HCT116 (cell line): ENCODE data around the gene RPL3. TPM values are rescaled to one million over a fixed set of nuclear protein-coding genes. Genes with fewer than 3 reads are reported as not detected.

Source experiments
- ATAC-seq: fragments of 200-7000 bp; cut with Tn5 transposase; 2 replicates; pipeline ENCODE4 v1.9.1; 2020; ENCODE audit warnings: mild to moderate bottlenecking, moderate library complexity
- BruUV-seq: library from RNA; stranded (reverse); fragments of 400-500 nt; replicated peaks from 2 replicates; lab custom pipeline; 2021; lab: Mats Ljungman, UMichigan
- CTCF ChIA-PET: fragments of 300-600 bp; sonication (Branson Sonifier 250); formaldehyde crosslinking; loops from one replicate; lab custom pipeline; 2021; ENCODE audit warnings: antibody characterized with exemption; lab: Charles Lee
- POLR2A ChIA-PET: fragments of 300-600, 350-600 bp; sonication (Branson Sonifier 250); formaldehyde crosslinking; loops from one replicate; lab custom pipeline; 2021; ENCODE audit warnings: antibody characterized with exemption; lab: Charles Lee
- RAD21 ChIA-PET, 2 experiments: fragments of 300-600 bp; sonication (Branson Sonifier 250); formaldehyde crosslinking; loops; one replicate each; lab custom pipeline; 2023; ENCODE audit warnings: low total read pairs in 2 of 2; ENCODE audit not compliant: uncharacterized antibody in 2 of 2, unreplicated experiment in 2 of 2, low non-redundant PET in 1 of 2; lab: Charles Lee
- DNase-seq: peaks from one replicate; pipeline ENCODE4 v3.0.0-alpha.2; 2010; ENCODE audit warnings: low read depth, low spot score
- H2AFZ ChIP-seq: fragments of 200-600 bp; shearing (Covaris generic), sonication (generic); 2 replicates; pipeline ENCODE4 v1.6.1; 2017; ENCODE audit warnings: low read depth, mixed run types, mixed read lengths, antibody characterized with exemption, low read length; ENCODE audit not compliant: poor library complexity, severe bottlenecking
- H3K27ac ChIP-seq: 2 replicates; pipeline ENCODE4 v1.5.1; 2012; ENCODE audit warnings: low read depth, low read length
- H3K27me3 ChIP-seq: fragments of 200-600 bp; sonication (generic); 2 replicates; pipeline ENCODE4 v1.6.1; 2016; ENCODE audit warnings: mixed run types, low read length, mixed read lengths; ENCODE audit not compliant: insufficient read depth
- H3K36me3 ChIP-seq, 2 experiments: fragments of 200-500 bp in 1 of 2; fragments of 200-600 bp in 1 of 2; sonication (Bioruptor generic) in 1 of 2; sonication (generic) in 1 of 2; 2 replicates each; pipeline versions ENCODE4 v1.5.1 to v1.6.1; 2014 to 2016; ENCODE audit warnings: low read length in 2 of 2, inconsistent platforms in 1 of 2, mixed read lengths in 1 of 2, mixed run types in 1 of 2; ENCODE audit not compliant: insufficient read depth in 2 of 2, control insufficient read depth in 1 of 2
- H3K4me1 ChIP-seq, 2 experiments: fragments of 200-600 bp in 1 of 2; sonication (generic) in 1 of 2; 2 replicates each; pipeline versions ENCODE4 v1.5.1 to v1.6.1; 2012 to 2017; ENCODE audit warnings: low read length in 2 of 2, inconsistent platforms in 1 of 2, mild to moderate bottlenecking in 1 of 2, mixed read lengths in 1 of 2, mixed run types in 1 of 2, moderate library complexity in 1 of 2; ENCODE audit not compliant: insufficient read depth in 2 of 2, control insufficient read depth in 1 of 2
- H3K4me2 ChIP-seq: fragments of 200-600 bp; sonication (generic); 2 replicates; pipeline ENCODE4 v1.6.1; 2017; ENCODE audit warnings: mixed run types, low read length, mixed read lengths
- H3K4me3 ChIP-seq, 2 experiments: fragments of 200-600 bp in 1 of 2; sonication (generic) in 1 of 2; replicated peaks in 1 of 2; 2 replicates each; pipeline ENCODE4 v1.5.1; 2011 to 2016; ENCODE audit warnings: low read length in 2 of 2, control low read depth in 1 of 2, low read depth in 1 of 2, mild to moderate bottlenecking in 1 of 2, mixed read lengths in 1 of 2, mixed run types in 1 of 2
- H3K79me2 ChIP-seq: fragments of 200-600 bp; sonication (generic); 2 replicates; pipeline ENCODE4 v1.6.1; 2017; ENCODE audit warnings: mild to moderate bottlenecking, mixed run types, low read length, moderate library complexity, mixed read lengths; ENCODE audit not compliant: insufficient read depth
- H3K9ac ChIP-seq: fragments of 200-600 bp; sonication (generic); 2 replicates; pipeline ENCODE4 v1.6.1; 2016; ENCODE audit warnings: low read length, mixed read lengths
- H3K9me2 ChIP-seq: fragments of 200-600 bp; sonication (generic), shearing (Covaris generic); 2 replicates; pipeline ENCODE4 v1.6.1; 2017; ENCODE audit warnings: mixed run types, mild to moderate bottlenecking, moderate library complexity; ENCODE audit not compliant: insufficient read depth
- H3K9me3 ChIP-seq, 2 experiments: fragments of 200-500 bp in 1 of 2; fragments of 200-600 bp in 1 of 2; sonication (Bioruptor generic) in 1 of 2; sonication (generic) in 1 of 2; 2 replicates each; pipeline ENCODE4 v1.6.1; 2014 to 2017; ENCODE audit warnings: low read length in 2 of 2, mixed read lengths in 2 of 2, inconsistent platforms in 1 of 2, low read depth in 1 of 2, mild to moderate bottlenecking in 1 of 2, mixed run types in 1 of 2, moderate library complexity in 1 of 2; ENCODE audit not compliant: control insufficient read depth in 1 of 2, insufficient read depth in 1 of 2
- H4K20me1 ChIP-seq: fragments of 200-600 bp; sonication (generic), shearing (Covaris generic); 2 replicates; pipeline ENCODE4 v1.6.1; 2017; ENCODE audit warnings: mixed run types, mild to moderate bottlenecking, moderate library complexity; ENCODE audit not compliant: insufficient read depth
- CBX3 ChIP-seq: IDR thresholded peaks from 2 replicates; pipeline ENCODE4 v1.6.1; 2012; ENCODE audit warnings: low read depth
- CEBPB ChIP-seq: IDR thresholded peaks from 2 replicates; pipeline ENCODE4 v1.6.1; 2012; ENCODE audit warnings: low read depth
- EGR1 ChIP-seq: IDR thresholded peaks from 2 replicates; pipeline ENCODE4 v1.6.1; 2012; ENCODE audit warnings: low read depth
- EZH2 ChIP-seq: fragments of 200-600 bp; sonication (generic); IDR thresholded peaks from 2 replicates; pipeline ENCODE4 v1.6.1; 2017; ENCODE audit warnings: antibody characterized with exemption, mixed run types
- EZH2phosphoT487 ChIP-seq: fragments of 200-600 bp; IDR thresholded peaks from 2 replicates; pipeline ENCODE4 v1.6.1; 2018; ENCODE audit warnings: antibody characterized with exemption, borderline replicate concordance
- FOSL1 ChIP-seq: IDR thresholded peaks from 2 replicates; pipeline ENCODE4 v1.6.1; 2012; ENCODE audit warnings: low read depth
- POLR2A ChIP-seq: IDR thresholded peaks from 2 replicates; pipeline ENCODE4 v1.7.0; 2011; ENCODE audit warnings: borderline replicate concordance; ENCODE audit not compliant: insufficient read depth, insufficient read length; ENCODE audit errors: extremely low read depth
- RAD21 ChIP-seq: IDR thresholded peaks from 2 replicates; pipeline ENCODE4 v1.6.1; 2012; ENCODE audit warnings: low read depth, mild to moderate bottlenecking
- SRF ChIP-seq: IDR thresholded peaks from 2 replicates; pipeline ENCODE4 v1.6.1; 2012; ENCODE audit warnings: low read depth
- TCF7L2 ChIP-seq: IDR thresholded peaks from 2 replicates; pipeline ENCODE4 v1.7.0; 2011; ENCODE audit warnings: borderline replicate concordance, inconsistent platforms; ENCODE audit not compliant: insufficient read depth, insufficient read length; ENCODE audit errors: extremely low read depth
- YY1 ChIP-seq: IDR thresholded peaks from 2 replicates; pipeline ENCODE4 v1.6.1; 2011; ENCODE audit warnings: low read length, low read depth, moderate library complexity, mild to moderate bottlenecking; ENCODE audit not compliant: insufficient replicate concordance; ENCODE audit errors: extremely low read depth
- intact Hi-C: fragments of 100-400 bp; cut with micrococcal nuclease; formaldehyde crosslinking; loops from 2 replicates; pipeline ENCODE4 v1.10.0; 2022
- total RNA-seq: library from RNA; stranded (reverse); gene quantifications from one replicate; pipeline ENCODE4 v1.2.1, GENCODE V29; 2021; ENCODE audit not compliant: unreplicated experiment
- TF ChIP-seq, protein P1 (sequence below): IDR thresholded peaks from 2 replicates; pipeline ENCODE4 v1.6.1; 2011; ENCODE audit warnings: mild to moderate bottlenecking, low read length, moderate library complexity; ENCODE audit not compliant: insufficient replicate concordance; ENCODE audit errors: extremely low read depth
- TF ChIP-seq, protein P2 (sequence below): IDR thresholded peaks from 2 replicates; pipeline ENCODE4 v1.6.1; 2012
- TF ChIP-seq, protein P3 (sequence below): IDR thresholded peaks from 2 replicates; pipeline ENCODE4 v1.6.1; 2012
- TF ChIP-seq, protein P4 (sequence below): IDR thresholded peaks from 2 replicates; pipeline ENCODE4 v1.6.1; 2012; ENCODE audit warnings: low read depth
- TF ChIP-seq, protein P5 (sequence below), 3 experiments: fragments of 200-600 bp in 1 of 3; sonication (generic) in 1 of 3; IDR thresholded peaks in 2 of 3; conservative IDR thresholded peaks in 1 of 3; 2 replicates each; pipeline ENCODE4 v1.5.1; 2012 to 2017; ENCODE audit warnings: low read depth in 2 of 3, low read length in 2 of 3, antibody characterized with exemption in 1 of 3, borderline replicate concordance in 1 of 3, control low read depth in 1 of 3, mild to moderate bottlenecking in 1 of 3, mixed read lengths in 1 of 3, mixed run types in 1 of 3, moderate library complexity in 1 of 3; ENCODE audit not compliant: insufficient read depth in 1 of 3

The RPL3 gene
- total RNA-seq, 1 experiment from 2014 or later = 2,966 TPM

DNA sequence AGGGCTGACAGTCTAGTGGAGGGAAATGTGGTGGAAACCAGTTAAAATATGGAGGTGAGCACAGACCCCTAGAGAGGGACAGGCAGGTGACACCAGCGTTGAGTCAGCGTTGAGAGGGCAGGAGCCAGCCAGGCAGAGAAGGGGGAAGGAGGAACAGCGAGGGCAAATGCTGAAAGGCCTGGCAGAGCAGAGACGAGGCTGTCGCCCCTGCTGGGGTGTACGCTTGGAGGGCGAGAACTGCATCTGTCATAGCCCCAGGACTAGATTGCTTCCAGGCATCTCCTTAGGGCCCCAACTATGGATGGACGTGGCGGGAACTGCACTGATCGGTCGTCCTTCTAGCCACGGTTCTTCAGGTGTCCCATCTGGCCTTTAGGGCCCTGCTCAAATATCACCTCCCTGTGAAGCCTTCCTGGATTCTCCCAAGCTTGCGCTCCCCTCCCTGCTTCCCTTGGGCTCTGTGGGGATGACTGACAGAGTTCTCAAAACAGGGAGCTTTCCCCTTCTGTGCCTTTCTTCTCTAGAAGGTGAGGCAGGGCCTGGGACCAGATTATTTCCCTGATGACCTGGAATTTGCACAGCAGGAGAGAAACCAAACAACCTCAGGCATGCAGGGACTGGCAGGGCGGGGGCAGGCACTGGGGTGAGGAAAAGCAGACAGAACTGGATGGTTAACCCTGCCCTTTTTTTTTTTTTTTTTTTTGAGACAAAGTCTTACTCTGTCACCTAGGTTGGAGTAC is 41.4 kb upstream of the RPL3 start:
- ChIA-PET RAD21 (no interaction called here), CTCF (no interaction called here), POLR2A (no interaction called here)
- Histone ChIP-seq H3K27ac (peak overlapping the region; percentile 31; the same call in 1 of the 2 replicates), H3K4me2 (peak overlapping the region; percentile 53), H4K20me1 (no peaks in the 10 kb centered on the region), H2AFZ (no peak overlapping the region), H3K9me3 (no peaks in the 10 kb centered on the region), H3K27me3 (no peaks in the 10 kb centered on the region), H3K36me3 (no peaks in the 10 kb centered on the region), H3K4me3 (no peak overlapping the region), H3K4me1 (peaks cover 18 to 48% of the 10 kb centered on the region in 2 experiments), H3K9me2 (no peaks in the 10 kb centered on the region), H3K9ac (peak overlapping the region; percentile 24; the same call in 1 of the 2 replicates), H3K79me2 (no peaks in the 10 kb centered on the region)
- DNase-seq = no peak
- BruUV-seq = no TSS peak
- no peak for TF ChIP-seq FOSL1
- TF ChIP-seq EGR1 = no peak
- TF ChIP-seq CBX3 = no peak
- TF ChIP-seq TCF7L2 = no peak
- TF ChIP-seq RAD21 = no peak
- no peak for TF ChIP-seq CEBPB
- TF ChIP-seq, protein P1, sequence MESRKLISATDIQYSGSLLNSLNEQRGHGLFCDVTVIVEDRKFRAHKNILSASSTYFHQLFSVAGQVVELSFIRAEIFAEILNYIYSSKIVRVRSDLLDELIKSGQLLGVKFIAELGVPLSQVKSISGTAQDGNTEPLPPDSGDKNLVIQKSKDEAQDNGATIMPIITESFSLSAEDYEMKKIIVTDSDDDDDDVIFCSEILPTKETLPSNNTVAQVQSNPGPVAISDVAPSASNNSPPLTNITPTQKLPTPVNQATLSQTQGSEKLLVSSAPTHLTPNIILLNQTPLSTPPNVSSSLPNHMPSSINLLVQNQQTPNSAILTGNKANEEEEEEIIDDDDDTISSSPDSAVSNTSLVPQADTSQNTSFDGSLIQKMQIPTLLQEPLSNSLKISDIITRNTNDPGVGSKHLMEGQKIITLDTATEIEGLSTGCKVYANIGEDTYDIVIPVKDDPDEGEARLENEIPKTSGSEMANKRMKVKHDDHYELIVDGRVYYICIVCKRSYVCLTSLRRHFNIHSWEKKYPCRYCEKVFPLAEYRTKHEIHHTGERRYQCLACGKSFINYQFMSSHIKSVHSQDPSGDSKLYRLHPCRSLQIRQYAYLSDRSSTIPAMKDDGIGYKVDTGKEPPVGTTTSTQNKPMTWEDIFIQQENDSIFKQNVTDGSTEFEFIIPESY = no peak
- no peak for TF ChIP-seq SRF
- TF ChIP-seq, protein P2, sequence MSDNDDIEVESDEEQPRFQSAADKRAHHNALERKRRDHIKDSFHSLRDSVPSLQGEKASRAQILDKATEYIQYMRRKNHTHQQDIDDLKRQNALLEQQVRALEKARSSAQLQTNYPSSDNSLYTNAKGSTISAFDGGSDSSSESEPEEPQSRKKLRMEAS = no peak
- TF ChIP-seq YY1 = no peak
- no peak for TF ChIP-seq POLR2A
- TF ChIP-seq, protein P3, sequence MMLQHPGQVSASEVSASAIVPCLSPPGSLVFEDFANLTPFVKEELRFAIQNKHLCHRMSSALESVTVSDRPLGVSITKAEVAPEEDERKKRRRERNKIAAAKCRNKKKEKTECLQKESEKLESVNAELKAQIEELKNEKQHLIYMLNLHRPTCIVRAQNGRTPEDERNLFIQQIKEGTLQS = no peak
- TF ChIP-seq, protein P4, sequence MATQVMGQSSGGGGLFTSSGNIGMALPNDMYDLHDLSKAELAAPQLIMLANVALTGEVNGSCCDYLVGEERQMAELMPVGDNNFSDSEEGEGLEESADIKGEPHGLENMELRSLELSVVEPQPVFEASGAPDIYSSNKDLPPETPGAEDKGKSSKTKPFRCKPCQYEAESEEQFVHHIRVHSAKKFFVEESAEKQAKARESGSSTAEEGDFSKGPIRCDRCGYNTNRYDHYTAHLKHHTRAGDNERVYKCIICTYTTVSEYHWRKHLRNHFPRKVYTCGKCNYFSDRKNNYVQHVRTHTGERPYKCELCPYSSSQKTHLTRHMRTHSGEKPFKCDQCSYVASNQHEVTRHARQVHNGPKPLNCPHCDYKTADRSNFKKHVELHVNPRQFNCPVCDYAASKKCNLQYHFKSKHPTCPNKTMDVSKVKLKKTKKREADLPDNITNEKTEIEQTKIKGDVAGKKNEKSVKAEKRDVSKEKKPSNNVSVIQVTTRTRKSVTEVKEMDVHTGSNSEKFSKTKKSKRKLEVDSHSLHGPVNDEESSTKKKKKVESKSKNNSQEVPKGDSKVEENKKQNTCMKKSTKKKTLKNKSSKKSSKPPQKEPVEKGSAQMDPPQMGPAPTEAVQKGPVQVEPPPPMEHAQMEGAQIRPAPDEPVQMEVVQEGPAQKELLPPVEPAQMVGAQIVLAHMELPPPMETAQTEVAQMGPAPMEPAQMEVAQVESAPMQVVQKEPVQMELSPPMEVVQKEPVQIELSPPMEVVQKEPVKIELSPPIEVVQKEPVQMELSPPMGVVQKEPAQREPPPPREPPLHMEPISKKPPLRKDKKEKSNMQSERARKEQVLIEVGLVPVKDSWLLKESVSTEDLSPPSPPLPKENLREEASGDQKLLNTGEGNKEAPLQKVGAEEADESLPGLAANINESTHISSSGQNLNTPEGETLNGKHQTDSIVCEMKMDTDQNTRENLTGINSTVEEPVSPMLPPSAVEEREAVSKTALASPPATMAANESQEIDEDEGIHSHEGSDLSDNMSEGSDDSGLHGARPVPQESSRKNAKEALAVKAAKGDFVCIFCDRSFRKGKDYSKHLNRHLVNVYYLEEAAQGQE = no peak
- no peak for TF ChIP-seq EZH2phosphoT487
- TF ChIP-seq EZH2 = no peak
- TF ChIP-seq, protein P5, sequence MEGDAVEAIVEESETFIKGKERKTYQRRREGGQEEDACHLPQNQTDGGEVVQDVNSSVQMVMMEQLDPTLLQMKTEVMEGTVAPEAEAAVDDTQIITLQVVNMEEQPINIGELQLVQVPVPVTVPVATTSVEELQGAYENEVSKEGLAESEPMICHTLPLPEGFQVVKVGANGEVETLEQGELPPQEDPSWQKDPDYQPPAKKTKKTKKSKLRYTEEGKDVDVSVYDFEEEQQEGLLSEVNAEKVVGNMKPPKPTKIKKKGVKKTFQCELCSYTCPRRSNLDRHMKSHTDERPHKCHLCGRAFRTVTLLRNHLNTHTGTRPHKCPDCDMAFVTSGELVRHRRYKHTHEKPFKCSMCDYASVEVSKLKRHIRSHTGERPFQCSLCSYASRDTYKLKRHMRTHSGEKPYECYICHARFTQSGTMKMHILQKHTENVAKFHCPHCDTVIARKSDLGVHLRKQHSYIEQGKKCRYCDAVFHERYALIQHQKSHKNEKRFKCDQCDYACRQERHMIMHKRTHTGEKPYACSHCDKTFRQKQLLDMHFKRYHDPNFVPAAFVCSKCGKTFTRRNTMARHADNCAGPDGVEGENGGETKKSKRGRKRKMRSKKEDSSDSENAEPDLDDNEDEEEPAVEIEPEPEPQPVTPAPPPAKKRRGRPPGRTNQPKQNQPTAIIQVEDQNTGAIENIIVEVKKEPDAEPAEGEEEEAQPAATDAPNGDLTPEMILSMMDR (IDR thresholded peaks at IDR 0.05 in 2 of 3, conservative IDR thresholded peaks at IDR 0.05 in 1 of 3; ENCODE audit: borderline replicate concordance in 1 of 3, insufficient read depth in 1 of 3, low read depth in 2 of 3, low read length in 2 of 3) = no peak
- ATAC-seq = peak; percentile 61
- intact Hi-C loops = no loop called here
